Loucy (cell line): Measurements from ENCODE around the gene HSD11B2.
A peak's percentile ranks its signal among the peaks of the same experiment; 100 is the strongest.

Source experiments
- H2AFZ ChIP-seq: fragments of 200-600 bp; sonication (generic); 2 replicates; pipeline ENCODE4 v1.6.0; 2016; ENCODE audit warnings: antibody characterized with exemption, mild to moderate bottlenecking, low read length, moderate library complexity
- H3F3A ChIP-seq: fragments of 200-600 bp; 2 replicates; pipeline ENCODE4 v1.6.0; 2016; ENCODE audit warnings: antibody characterized with exemption, low read depth, mild to moderate bottlenecking
- H3K27me3 ChIP-seq: fragments of 200-600 bp; sonication (generic); 2 replicates; pipeline ENCODE4 v1.6.1; 2014; ENCODE audit warnings: low read length, mild to moderate bottlenecking; ENCODE audit not compliant: insufficient read depth, poor library complexity, severe bottlenecking
- H3K36me3 ChIP-seq: fragments of 200-600 bp; sonication (generic); 2 replicates; pipeline ENCODE4 v1.6.1; 2016; ENCODE audit warnings: low read length; ENCODE audit not compliant: insufficient read depth
- H3K4me1 ChIP-seq: fragments of 200-600 bp; sonication (generic); 2 replicates; pipeline ENCODE4 v1.5.1; 2014; ENCODE audit warnings: low read length, mild to moderate bottlenecking; ENCODE audit not compliant: insufficient read depth, poor library complexity, severe bottlenecking
- H3K4me2 ChIP-seq: fragments of 200-600 bp; sonication (generic); 2 replicates; pipeline ENCODE4 v1.6.0; 2014; ENCODE audit warnings: antibody characterized with exemption, low read length, low read depth, mild to moderate bottlenecking; ENCODE audit not compliant: poor library complexity, severe bottlenecking
- H3K4me3 ChIP-seq: fragments of 200-600 bp; sonication (generic); 2 replicates; pipeline ENCODE4 v1.5.1; 2014; ENCODE audit warnings: low read length, mild to moderate bottlenecking, mixed read lengths; ENCODE audit not compliant: poor library complexity, severe bottlenecking
- H3K79me2 ChIP-seq: fragments of 200-600 bp; sonication (generic); 2 replicates; pipeline ENCODE4 v1.6.1; 2014; ENCODE audit warnings: low read length; ENCODE audit not compliant: insufficient read depth
- H3K9ac ChIP-seq: fragments of 200-600 bp; sonication (generic); 2 replicates; pipeline ENCODE4 v1.6.0; 2014; ENCODE audit warnings: mild to moderate bottlenecking, low read depth, low read length, moderate library complexity; ENCODE audit not compliant: poor library complexity, severe bottlenecking
- H3K9me2 ChIP-seq: fragments of 200-600 bp; sonication (generic); replicated peaks from 2 replicates; pipeline ENCODE4 v1.6.1; 2016; ENCODE audit warnings: low read depth, low read length, mixed read lengths
- H3K9me3 ChIP-seq: fragments of 200-600 bp; sonication (generic); 2 replicates; pipeline ENCODE4 v1.6.1; 2014; ENCODE audit warnings: mild to moderate bottlenecking, antibody characterized with exemption, low read length, low read depth; ENCODE audit not compliant: insufficient read depth
- H4K20me1 ChIP-seq: fragments of 200-600 bp; sonication (generic); 2 replicates; pipeline ENCODE4 v1.6.0; 2014; ENCODE audit warnings: antibody characterized with exemption, low read length, mild to moderate bottlenecking; ENCODE audit not compliant: insufficient read depth, poor library complexity, severe bottlenecking
- CTCF ChIP-seq: fragments of 200-600 bp; sonication (generic); conservative IDR thresholded peaks from 2 replicates; pipeline ENCODE4 v1.5.1; 2014; ENCODE audit warnings: mild to moderate bottlenecking, antibody characterized with exemption, low read length
- EZH2phosphoT487 ChIP-seq: fragments of 200-600 bp; IDR thresholded peaks from 2 replicates; pipeline ENCODE4 v1.6.1; 2018; ENCODE audit warnings: antibody characterized with exemption, mild to moderate bottlenecking, moderate library complexity, borderline replicate concordance

The HSD11B2 gene

DNA sequence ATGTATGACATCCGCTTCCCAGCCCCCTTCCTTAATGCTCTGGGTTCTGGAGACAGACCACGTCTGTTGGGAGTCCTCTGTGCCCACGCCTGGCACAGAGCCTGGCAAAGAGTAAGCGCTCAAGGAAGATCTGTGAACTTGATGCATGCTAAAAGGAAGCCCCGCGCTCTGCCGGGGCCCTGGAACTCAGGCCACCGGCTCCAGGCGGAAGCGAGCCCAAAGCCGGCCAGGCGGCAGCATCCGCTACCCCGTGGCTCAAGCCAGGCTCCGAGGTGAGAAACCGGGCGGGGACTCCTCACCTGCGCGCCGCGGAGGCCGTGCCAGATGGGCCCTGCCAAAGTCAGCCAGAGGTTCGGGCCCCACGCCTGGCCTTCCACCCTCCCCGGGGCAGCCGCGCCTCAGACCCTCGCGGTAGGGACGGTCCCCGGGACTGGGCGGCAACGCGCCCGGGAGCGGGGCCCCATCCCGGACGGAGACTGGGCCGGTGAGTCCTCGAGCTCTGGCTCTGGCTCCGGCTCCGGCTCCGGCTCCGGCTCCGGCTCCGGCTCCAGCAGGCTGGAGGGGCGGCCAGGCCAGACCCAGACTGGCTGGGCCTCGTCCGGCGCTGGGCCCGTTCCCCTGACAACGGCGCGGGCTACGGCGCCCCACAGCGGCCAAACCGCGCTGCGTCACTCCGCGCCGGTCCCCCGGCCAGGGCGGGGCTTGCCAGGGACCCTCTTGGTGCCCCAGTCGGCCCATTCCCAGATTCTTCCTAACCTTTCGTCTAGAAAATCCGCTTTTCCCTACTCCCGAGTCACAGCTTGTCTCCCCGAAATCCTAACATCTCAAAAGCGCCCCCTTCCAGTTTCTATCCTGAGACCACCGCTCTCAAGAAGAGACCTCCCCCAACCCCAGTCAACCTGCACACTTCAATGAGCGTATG, 14.8 kb upstream of the HSD11B2 start, which contains the start of gene ZDHHC1:
ZDHHC1 (minus strand) TSS at position 606 of the 922 bp plus-strand sequence. CDS start 8,702 bp downstream, outside the sequence.
- Histone ChIP-seq H3K4me3 (peak within 1 kb of the TSS; percentile 64), H3K36me3 (no peaks in the 10 kb centered on the region), H3K9me3 (no peaks in the 10 kb centered on the region), H2AFZ (peak within 1 kb of the TSS; percentile 92), H3F3A (no peaks in the 10 kb centered on the region), H3K79me2 (no peaks in the 10 kb centered on the region), H4K20me1 (no peaks in the 10 kb centered on the region), H3K9me2 (no peaks in the 10 kb centered on the region), H3K9ac (peak within 1 kb of the TSS; percentile 39), H3K4me2 (peak within 1 kb of the TSS; percentile 69), H3K4me1 (no peaks in the 10 kb centered on the region), H3K27me3 (no peaks in the 10 kb centered on the region)
- TF ChIP-seq CTCF: peak; percentile 59
- no peak for TF ChIP-seq EZH2phosphoT487

DNA sequence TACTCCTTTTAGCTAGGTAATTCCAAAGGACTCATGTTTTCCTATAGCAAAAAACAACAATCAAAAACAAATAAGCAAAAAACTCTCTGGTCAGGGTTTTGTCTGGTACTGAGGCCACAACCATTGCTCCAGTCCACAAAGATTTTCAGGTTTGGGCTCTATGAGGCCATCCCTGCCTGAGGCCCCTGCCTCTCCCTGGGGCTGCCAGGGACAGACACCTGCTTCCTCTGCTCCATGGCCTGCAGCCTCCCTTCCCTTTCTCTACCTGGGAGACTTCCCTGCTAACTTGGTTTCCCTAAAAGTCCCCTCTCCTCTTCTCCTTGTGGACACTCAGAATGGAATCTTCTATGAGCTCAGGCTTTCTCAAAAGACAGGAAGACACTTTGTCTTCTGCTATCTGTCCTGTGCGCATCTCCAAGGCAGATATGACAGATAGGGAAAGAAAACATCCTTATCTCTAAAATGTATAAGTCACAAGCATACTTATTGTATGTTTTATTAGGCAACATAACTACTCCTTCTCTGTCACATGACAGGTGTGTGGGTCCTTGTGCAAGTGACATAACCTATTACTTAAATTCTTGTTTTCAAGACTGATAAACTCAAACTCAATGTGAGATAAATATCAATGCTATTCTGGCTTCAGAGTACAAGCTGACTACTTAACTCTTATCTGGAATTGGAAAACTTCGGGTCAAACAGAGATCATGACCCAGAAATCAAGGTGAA, 13.4 kb upstream of the HSD11B2 start:
- no peak for TF ChIP-seq EZH2phosphoT487
- TF ChIP-seq CTCF: no peak
- Histone ChIP-seq H3K27me3 (no peaks in the 10 kb centered on the region), H3K36me3 (no peaks in the 10 kb centered on the region), H3K9me3 (no peaks in the 10 kb centered on the region), H3K9me2 (no peaks in the 10 kb centered on the region), H3K4me3 (no peak overlapping the region), H3K79me2 (no peaks in the 10 kb centered on the region), H4K20me1 (no peaks in the 10 kb centered on the region), H3K4me2 (no peak overlapping the region), H3K9ac (no peak overlapping the region), H2AFZ (peak overlapping the region; percentile 32; the same call in 1 of the 2 replicates), H3F3A (no peaks in the 10 kb centered on the region), H3K4me1 (no peaks in the 10 kb centered on the region)

- no peaks in the 10 kb centered on the region for H3K4me1 ChIP-seq
- H3K4me2 ChIP-seq: no peak overlapping the region
- no peak overlapping the region for H3K9ac ChIP-seq
- no peak overlapping the region for H3K4me3 ChIP-seq
- no peaks in the 10 kb centered on the region for H3F3A ChIP-seq
- H3K79me2 ChIP-seq: no peaks in the 10 kb centered on the region
- H3K36me3 ChIP-seq: no peaks in the 10 kb centered on the region
- H2AFZ ChIP-seq: no peak overlapping the region
- no peaks in the 10 kb centered on the region for H3K9me2 ChIP-seq
- no peaks in the 10 kb centered on the region for H3K27me3 ChIP-seq
- TF ChIP-seq CTCF (no peak), EZH2phosphoT487 (no peak)
- no peaks in the 10 kb centered on the region for H3K9me3 ChIP-seq
- no peaks in the 10 kb centered on the region for H4K20me1 ChIP-seq
These were observed 11.4 kb upstream of the HSD11B2 start for GRCh38 chr16:67419502-67419901.
